GM12873 (cell line): ENCODE data around the gene PNLIPRP1.

Experiments used
- CTCF ChIP-seq: IDR thresholded peaks from 2 replicates; pipeline ENCODE4 v1.5.1; 2012; ENCODE audit warnings: low read depth, mild to moderate bottlenecking, moderate library complexity, low read length, control low read depth; ENCODE audit not compliant: insufficient read depth; ENCODE audit errors: missing control alignments

Gene PNLIPRP1

GRCh38 chr10:116612107-116612769 lies 21.5 kb downstream of the PNLIPRP1 start:
- TF ChIP-seq CTCF = no peak

GRCh38 chr10:116613471-116613870 lies 22.7 kb downstream of the PNLIPRP1 start:
- no peak for TF ChIP-seq CTCF

GRCh38 chr10:116614796-116615195 lies 24.0 kb downstream of the PNLIPRP1 start:
- no peak for TF ChIP-seq CTCF

- no peak for TF ChIP-seq CTCF
These were observed 24.5 kb downstream of the PNLIPRP1 start for GRCh38 chr10:116615199-116615776.

- no peak for TF ChIP-seq CTCF
These were observed 30.0 kb downstream of the PNLIPRP1 start, which contains the start of gene PNLIPRP2 for GRCh38 chr10:116620423-116621400. PNLIPRP2 (plus strand) TSS chr10:116620953.

- TF ChIP-seq CTCF = no peak
These were observed 30.7 kb downstream of the PNLIPRP1 start for GRCh38 chr10:116621476-116621875.
